Hepatocyte (in vitro differentiated cells): ENCODE results near the gene HOXA11.

Experiments used
- CTCF ChIP-seq: fragments of 200-600 bp; sonication (generic); IDR thresholded peaks from 2 replicates; pipeline ENCODE4 v1.5.1; 2016; ENCODE audit warnings: antibody characterized with exemption, mild to moderate bottlenecking; ENCODE audit not compliant: poor library complexity
- EZH2 ChIP-seq: fragments of 200-600 bp; sonication (generic); IDR thresholded peaks from 2 replicates; pipeline ENCODE4 v1.6.1; 2016; ENCODE audit warnings: antibody characterized with exemption, mild to moderate bottlenecking, borderline replicate concordance

GRCh38 chr7:27151931-27152815 lies 32.9 kb downstream of the HOXA11 start, which contains the start of gene HOXA3:
- no peak for TF ChIP-seq CTCF
- TF ChIP-seq EZH2 = peak; percentile 67
